Measurements from ENCODE around the gene TMEM119.

- TF ChIP-seq EZH2phosphoT487 (IDR thresholded peaks at IDR 0.05; ENCODE audit: insufficient read depth, low read depth) (no peak), EZH2 (IDR thresholded peaks at IDR 0.05; ENCODE audit: insufficient read depth, poor library complexity, severe bottlenecking) (no peak)
Observed at GRCh38 chr12:108634341-108634751, 36.5 kb upstream of the TMEM119 start.

Data from GM23248 (cell line).